SIG-M5 (cell line): ENCODE measurements around the gene G6PC2.
"Not testable (repeated sequence)": the region's sequence is repeated elsewhere in the genome, so short reads cannot be mapped to it uniquely, and the experiment has no call there.

Source experiments
- DNase-seq: peaks from one replicate; lab custom pipeline; 2025; lab: John Stamatoyannopoulos, UW

Gene G6PC2

GRCh38 chr2:168901003-168901402 lies at the start of gene G6PC2:
TSS of gene G6PC2 (plus strand) at chr2:168901291. CDS start at chr2:168901332, 41 bp downstream.
- no peak for DNase-seq

GRCh38 chr2:168851674-168852320 lies 49.3 kb upstream of the G6PC2 start:
- no peak for DNase-seq

GRCh38 chr2:168852481-168852880 lies 48.6 kb upstream of the G6PC2 start:
- DNase-seq = no peak

- no peak for DNase-seq
Measured at GRCh38 chr2:168853471-168853870, 47.6 kb upstream of the G6PC2 start.

- DNase-seq = no peak
Measured at GRCh38 chr2:168854651-168855050, 46.4 kb upstream of the G6PC2 start.

- DNase-seq = no peak
Measured at GRCh38 chr2:168855601-168856000, 45.5 kb upstream of the G6PC2 start.

GRCh38 chr2:168858146-168858545 lies 42.9 kb upstream of the G6PC2 start:
- DNase-seq = no peak

- not testable (repeated sequence) for DNase-seq
Measured at GRCh38 chr2:168867164-168867563, 33.9 kb upstream of the G6PC2 start.

GRCh38 chr2:168870369-168870768 lies 30.7 kb upstream of the G6PC2 start:
- DNase-seq = not testable (repeated sequence)

- DNase-seq = not testable (repeated sequence)
Measured at GRCh38 chr2:168870824-168871223, 30.3 kb upstream of the G6PC2 start.

- no peak for DNase-seq
Measured at GRCh38 chr2:168874368-168875054, 26.6 kb upstream of the G6PC2 start.

- DNase-seq = not testable (repeated sequence)
Measured at GRCh38 chr2:168882163-168882562, 18.9 kb upstream of the G6PC2 start.

- no peak for DNase-seq
Measured at GRCh38 chr2:168884975-168885374, 16.1 kb upstream of the G6PC2 start.

- DNase-seq = no peak
Measured at GRCh38 chr2:168889635-168890005, 11.5 kb upstream of the G6PC2 start.

GRCh38 chr2:168890006-168890782 lies 10.9 kb upstream of the G6PC2 start, which contains the start of gene SPC25:
TSS of gene SPC25 (minus strand) at chr2:168890430. CDS start at chr2:168889519, 911 bp downstream.
- DNase-seq = peak; percentile 89

GRCh38 chr2:168892327-168892726 lies 8.8 kb upstream of the G6PC2 start:
- DNase-seq = no peak

GRCh38 chr2:168894101-168894500 lies 7.0 kb upstream of the G6PC2 start:
- no peak for DNase-seq

GRCh38 chr2:168894720-168895119 lies 6.4 kb upstream of the G6PC2 start:
- no peak for DNase-seq

- DNase-seq = no peak
Measured at GRCh38 chr2:168895771-168896170, 5.3 kb upstream of the G6PC2 start.

GRCh38 chr2:168896783-168897182 lies 4.3 kb upstream of the G6PC2 start:
- no peak for DNase-seq

- no peak for DNase-seq
Measured at GRCh38 chr2:168897449-168897848, 3.6 kb upstream of the G6PC2 start.

GRCh38 chr2:168903888-168904287 lies 2.8 kb downstream of the G6PC2 start:
- DNase-seq = no peak

- DNase-seq = no peak
Measured at GRCh38 chr2:168904358-168904757, 3.3 kb downstream of the G6PC2 start.
